C4-2B (cell line): ENCODE results near the gene LAMC3.

ENCODE experiments used
- ZFX ChIP-seq: fragments of 450-650 bp; IDR thresholded peaks from 2 replicates; pipeline ENCODE4 v1.6.1; 2017
- TF ChIP-seq, protein P1 (sequence below): fragments of 450-650 bp; conservative IDR thresholded peaks from 2 replicates; pipeline ENCODE4 v1.5.1; 2017; ENCODE audit warnings: mild to moderate bottlenecking

DNA sequence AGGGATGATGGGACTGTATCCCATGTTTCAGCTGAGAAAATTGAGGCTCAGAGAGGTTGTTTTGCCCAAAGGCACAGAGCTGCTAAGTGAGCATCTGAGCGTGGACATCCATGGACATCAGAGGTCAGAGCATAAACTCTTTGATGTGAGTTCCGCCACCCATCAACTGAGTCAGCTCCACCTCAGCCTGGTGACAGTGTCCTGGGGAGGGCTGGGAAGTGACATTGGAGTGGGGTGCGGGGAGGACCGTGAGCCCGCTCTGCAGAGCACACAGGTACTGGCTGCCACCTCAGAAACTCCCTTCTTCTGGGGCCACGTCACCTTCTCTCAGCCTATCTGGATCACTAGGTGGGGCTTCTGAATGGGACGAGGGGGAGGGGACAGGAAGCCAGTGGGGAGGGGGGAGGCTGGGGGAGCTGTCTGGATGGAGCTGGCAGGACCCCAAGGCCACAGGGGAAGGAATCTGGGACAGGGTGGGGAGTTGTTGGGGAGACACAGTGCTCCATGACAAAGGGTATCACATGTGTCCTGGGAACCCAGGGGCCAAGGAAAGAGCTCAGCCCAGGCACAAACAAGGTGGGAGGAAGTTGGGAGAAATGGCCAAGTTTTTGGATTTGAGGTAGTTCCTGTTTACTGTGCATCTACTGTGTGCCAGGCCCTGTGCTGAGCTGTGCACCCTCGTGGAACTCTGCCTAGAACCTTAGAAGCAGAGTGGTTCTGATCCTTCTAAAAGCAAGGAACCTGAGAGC, 2.5 kb downstream of the LAMC3 start:
- TF ChIP-seq, protein P1, sequence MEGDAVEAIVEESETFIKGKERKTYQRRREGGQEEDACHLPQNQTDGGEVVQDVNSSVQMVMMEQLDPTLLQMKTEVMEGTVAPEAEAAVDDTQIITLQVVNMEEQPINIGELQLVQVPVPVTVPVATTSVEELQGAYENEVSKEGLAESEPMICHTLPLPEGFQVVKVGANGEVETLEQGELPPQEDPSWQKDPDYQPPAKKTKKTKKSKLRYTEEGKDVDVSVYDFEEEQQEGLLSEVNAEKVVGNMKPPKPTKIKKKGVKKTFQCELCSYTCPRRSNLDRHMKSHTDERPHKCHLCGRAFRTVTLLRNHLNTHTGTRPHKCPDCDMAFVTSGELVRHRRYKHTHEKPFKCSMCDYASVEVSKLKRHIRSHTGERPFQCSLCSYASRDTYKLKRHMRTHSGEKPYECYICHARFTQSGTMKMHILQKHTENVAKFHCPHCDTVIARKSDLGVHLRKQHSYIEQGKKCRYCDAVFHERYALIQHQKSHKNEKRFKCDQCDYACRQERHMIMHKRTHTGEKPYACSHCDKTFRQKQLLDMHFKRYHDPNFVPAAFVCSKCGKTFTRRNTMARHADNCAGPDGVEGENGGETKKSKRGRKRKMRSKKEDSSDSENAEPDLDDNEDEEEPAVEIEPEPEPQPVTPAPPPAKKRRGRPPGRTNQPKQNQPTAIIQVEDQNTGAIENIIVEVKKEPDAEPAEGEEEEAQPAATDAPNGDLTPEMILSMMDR, result no peak
- TF ChIP-seq ZFX, result no peak
